Fibroblast of the conjunctiva (primary cell): Measurements from ENCODE around the gene RAB36.

Source experiments
- DNase-seq: peaks from one replicate; pipeline ENCODE4 v3.0.0-alpha.2; 2010; ENCODE audit warnings: low read depth

The RAB36 gene

GRCh38 chr22:23182309-23183060 lies 37.2 kb downstream of the RAB36 start:
- DNase-seq, result no peak

DNA sequence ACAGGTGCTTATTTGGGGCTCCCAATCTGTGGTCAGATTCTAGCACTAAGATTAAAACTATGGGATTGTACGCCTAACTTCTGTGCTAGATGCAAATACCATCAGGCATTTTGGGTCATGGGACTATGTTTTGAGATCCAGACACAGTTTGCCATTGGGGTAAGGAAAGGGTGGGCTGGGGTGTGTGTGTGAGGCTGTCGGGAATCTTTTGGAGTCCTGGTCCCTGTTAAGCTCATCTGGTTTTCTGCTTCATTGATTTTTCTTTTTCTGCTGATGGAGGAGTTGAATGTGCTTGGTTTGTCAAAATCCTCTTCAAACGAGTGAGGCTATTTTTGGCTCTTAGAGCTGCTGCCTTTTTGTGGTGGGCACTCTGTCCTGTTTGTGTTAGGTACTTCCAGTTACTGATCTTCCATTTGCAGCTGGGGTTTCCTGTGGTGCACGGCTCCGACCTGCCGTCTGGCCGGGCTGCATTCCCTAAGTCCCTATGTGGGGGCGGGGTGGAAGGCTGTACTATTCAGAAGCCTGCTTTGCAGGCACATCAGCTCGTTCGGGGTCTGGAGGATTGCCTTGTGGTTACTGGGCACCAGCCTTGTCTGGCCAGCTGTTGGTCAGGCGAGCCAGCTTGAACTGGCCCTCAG lies 37.9 kb downstream of the RAB36 start:
- DNase-seq, result peak; percentile 17

DNA sequence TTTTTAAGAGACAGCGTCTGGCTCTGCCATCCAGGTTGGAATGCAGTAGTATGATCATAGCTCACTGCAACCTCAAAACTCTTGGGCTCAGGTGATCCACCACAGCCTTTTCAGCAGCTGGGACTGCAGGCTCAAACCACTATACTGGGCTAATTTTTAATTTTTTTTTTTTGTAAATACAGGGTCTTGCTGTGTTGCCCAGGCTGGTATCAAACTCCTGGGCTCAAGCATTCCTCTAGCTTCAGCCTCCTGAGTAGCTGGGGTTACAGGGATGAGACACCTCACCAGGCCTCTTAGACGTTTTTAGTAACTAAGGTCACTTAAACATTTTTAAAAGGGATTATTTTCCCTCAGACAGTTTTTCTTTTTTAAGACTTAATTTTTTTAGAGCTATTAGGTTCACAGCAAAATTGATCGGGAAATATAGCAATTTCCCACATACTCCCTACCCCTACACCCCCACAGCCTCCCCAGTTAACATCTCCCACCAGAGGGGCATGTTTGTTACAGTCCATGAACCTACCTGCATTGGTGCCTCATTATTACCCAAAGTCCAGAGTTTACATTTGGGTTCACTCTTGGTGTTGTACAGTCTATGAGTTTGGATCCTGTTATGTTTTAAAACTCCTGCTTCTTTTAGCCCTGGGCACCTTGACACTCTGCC lies 39.0 kb downstream of the RAB36 start:
- DNase-seq, result no peak

DNA sequence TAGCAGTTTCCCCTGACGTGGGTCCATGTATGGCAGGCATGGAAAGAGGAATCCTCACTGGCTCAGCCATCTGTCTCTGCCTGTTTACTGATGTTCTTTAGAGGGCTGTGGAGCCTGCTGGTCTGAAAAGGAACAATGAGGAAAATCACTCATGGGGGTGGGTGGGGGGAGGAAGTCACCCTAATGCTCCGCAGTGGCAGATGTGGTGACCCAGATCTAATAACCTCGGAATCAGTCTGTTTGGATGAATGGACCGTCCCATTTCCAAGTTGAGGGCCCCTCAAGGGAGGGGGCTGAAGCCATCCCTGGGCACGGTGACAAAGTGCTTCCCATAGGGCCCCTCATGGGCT lies 39.5 kb downstream of the RAB36 start:
- DNase-seq, result no peak

DNA sequence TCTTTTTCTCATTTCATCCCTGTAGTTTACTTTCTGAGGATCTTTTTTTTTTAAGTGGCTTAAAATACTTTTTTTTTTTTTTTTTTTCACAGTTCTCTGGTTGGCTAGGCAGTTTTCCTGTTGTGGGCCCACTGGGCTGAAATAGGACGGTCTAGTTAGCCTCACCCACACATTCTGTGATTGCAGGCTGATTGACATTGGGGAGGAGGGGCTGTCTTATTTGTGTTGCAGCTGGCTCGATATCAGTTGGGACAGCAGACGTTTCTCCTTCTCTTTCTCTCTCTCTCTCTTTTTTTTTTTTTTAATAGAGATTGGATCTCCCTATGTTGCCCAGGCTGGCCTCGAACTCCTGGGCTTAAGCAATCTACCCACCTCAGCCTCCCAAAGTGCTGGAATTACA lies 41.9 kb downstream of the RAB36 start:
- DNase-seq, result no peak

- DNase-seq, result no peak
Measured at GRCh38 chr22:23187871-23188700, 42.8 kb downstream of the RAB36 start.

GRCh38 chr22:23190526-23190925 lies 45.2 kb downstream of the RAB36 start:
- DNase-seq, result no peak

GRCh38 chr22:23192133-23192532 lies 46.9 kb downstream of the RAB36 start:
- DNase-seq, result no peak

GRCh38 chr22:23192558-23192957 lies 47.3 kb downstream of the RAB36 start:
- DNase-seq, result no peak

- no peak for DNase-seq
Measured at GRCh38 chr22:23193196-23193827, 48.0 kb downstream of the RAB36 start.

DNA sequence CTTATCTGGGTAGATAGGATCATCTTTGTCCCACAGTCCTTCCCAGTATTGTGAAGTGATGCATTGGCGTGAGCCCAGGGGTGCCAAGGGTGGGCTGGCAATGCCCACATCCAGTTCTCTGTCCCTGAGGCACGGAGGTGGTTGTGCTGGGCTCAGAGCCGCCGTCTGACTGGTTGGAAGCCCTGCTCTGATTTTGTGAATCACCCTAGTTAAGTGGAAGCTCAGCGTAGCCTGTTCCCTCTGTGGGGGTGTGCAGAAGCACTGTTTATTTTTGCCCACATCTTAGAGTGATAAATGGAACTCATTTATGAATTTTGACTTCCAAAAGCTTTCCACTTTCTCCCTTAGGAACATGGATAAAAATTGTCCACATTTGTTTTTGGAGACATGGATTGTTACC lies 48.6 kb downstream of the RAB36 start:
- DNase-seq, result no peak

GRCh38 chr22:23196165-23196564 lies 50.9 kb downstream of the RAB36 start:
- DNase-seq, result no peak

DNA sequence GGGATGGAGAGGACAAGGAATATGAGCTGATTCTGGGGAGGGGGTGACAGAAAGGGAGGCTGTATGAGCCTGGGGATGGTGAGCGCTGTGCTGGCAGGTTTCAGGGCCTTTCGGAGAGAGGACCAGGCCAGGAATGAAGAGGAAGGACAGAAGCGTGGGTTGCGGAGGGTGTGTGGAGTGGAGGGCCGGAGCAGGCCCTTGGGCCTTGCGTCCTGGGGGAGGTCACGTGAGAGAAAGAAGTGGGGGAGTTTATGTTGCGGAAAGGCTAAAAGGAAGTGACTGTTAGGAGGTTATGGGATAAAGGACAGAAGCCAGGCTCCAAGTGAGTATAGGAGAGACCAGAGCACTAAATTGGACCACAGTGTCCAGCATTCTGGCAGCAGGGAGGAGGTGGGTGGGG lies 52.6 kb downstream of the RAB36 start:
- no peak for DNase-seq

DNA sequence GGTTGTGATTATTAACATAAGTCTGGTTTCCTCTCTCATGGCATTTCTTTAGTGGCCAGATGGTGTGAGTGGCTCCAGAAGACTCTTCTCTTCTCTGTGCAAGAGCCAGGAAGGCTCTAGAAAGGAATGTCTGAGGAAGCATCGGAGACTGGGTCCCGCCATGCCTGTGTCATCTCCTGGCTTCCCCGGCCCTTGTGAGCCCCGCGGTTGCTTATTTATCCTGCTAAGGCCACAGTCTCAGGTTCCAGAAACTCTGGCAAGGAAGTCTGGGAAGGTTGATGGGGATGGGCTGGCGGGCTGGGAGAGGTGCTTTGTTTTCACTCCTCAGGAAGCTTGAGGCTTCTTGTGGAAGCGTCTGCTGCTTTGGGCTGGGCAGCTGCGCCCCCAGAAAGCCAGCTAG lies 53.9 kb downstream of the RAB36 start:
- no peak for DNase-seq

- DNase-seq, result no peak
Measured at GRCh38 chr22:23200898-23201297, 55.6 kb downstream of the RAB36 start.

DNA sequence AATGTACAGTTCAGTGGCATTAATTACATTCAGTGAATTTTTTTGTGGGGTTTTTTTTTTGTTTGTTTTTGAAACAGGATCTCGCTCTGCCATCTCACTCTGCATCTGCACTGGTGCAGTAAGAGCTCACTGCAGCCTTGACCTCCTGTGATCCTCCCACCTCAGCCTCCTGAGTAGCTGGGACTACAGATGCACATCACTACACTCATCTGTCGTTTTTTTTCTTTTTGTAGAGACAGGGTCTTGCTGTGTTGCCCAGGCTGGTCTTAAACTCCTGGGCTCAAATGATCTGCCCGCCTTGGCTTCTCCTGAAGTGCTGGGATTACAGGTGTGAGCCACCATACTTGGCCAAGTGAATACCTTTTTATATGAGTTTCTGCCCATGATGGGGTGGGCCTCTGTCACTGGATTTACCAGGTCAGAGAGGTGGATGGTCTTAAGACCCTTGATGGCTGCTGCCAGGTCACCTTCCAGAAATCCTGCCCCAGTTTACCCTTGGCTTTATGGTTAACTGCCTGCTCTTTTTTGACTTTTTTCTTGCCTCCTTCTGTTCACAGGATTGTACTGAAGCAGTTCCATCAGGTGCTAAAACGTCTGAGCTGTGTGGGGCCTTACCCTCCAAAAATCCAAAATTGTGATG lies 57.7 kb downstream of the RAB36 start:
- no peak for DNase-seq

- no peak for DNase-seq
Measured at GRCh38 chr22:23203452-23204124, 58.3 kb downstream of the RAB36 start.

GRCh38 chr22:23204125-23204488 lies 58.8 kb downstream of the RAB36 start:
- no peak for DNase-seq

DNA sequence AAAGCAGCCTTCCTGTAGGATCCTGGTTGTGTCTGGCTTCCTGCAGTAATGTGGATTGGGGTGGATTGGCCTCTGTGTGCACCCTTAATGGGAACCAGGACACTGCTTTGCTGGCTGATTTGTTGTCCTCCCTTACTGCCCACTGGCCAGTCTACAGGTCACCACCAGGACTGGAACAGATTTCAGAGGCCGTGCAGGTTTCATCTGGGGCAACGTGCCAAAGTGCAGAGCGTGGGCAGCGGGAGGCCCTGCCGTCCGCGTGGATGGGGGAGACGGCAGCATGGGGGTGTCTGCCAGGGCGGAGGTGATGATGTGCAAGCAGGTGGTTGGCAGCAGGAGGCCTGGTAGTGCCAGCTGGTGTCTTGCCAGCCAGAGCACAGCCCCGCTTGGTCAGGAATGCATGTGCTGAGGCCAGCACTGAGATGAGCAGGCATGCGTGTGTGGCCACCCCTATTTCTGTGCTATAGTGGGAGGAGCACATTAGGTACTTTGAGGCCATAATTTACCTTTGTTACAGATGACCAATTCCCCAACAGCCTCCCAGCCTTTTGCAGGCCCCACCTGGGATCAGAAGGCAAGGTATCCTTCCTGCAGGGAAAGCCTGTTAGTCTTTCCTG lies 59.4 kb downstream of the RAB36 start:
- DNase-seq, result no peak

DNA sequence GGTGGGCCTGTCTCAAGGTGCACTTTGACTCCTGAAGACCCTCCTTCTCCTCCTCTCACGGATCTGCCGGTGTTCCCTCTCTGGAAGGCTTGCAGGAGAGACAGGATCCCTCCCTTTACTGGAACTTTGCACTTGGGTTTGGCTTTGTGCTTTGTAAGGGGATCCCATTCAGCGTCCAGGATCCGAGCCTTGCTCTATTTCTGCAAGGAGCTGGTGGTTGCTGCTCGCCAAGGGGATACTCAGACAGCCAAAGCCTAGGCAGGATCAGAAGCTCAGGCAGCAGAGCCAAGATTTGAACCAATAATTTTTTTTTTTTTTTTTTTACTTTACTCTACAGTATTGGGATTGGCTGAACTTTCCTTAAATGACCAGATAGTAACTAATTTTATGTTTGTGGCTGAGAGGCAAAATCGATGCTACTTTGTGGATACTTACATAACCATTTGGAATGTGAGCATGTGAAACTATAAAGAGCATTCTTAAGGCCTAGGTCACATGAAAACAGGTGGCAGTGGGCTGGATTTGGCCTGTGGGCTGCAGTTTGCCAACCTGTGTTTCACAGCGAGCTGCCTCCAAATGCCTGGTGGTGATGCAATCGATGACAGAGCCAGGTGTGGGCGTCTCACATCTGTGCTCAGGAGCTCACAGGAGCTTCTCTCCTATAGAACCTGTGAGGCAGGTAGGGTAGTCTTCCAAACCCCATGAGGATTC lies 60.2 kb downstream of the RAB36 start:
- no peak for DNase-seq
